Kidney epithelial cell (primary cell): Measurements from ENCODE around the gene ZBTB46. TPM values are rescaled to one million over a fixed set of nuclear protein-coding genes. Genes with fewer than 3 reads are reported as not detected.
A peak's percentile ranks its signal among the peaks of the same experiment; 100 is the strongest.

Source experiments
- DNase-seq: peaks from one replicate; pipeline ENCODE4 v3.0.0-alpha.2; 2010; ENCODE audit warnings: low read depth
- H3K27me3 ChIP-seq: 2 replicates; pipeline ENCODE4 v1.6.0; 2011; ENCODE audit warnings: low read length; ENCODE audit not compliant: control insufficient read depth, insufficient read depth
- H3K36me3 ChIP-seq: 2 replicates; pipeline ENCODE4 v1.5.1; 2011; ENCODE audit warnings: low read length; ENCODE audit not compliant: control insufficient read depth, insufficient read depth
- H3K4me3 ChIP-seq: 2 replicates; pipeline ENCODE4 v1.5.1; 2011; ENCODE audit warnings: low read depth, mild to moderate bottlenecking, control low read depth, low read length
- CTCF ChIP-seq: IDR thresholded peaks from 2 replicates; pipeline ENCODE4 v1.5.1; 2011; ENCODE audit warnings: mild to moderate bottlenecking, moderate library complexity, low read length, control low read depth, inconsistent platforms; ENCODE audit not compliant: insufficient read depth, poor library complexity, severe bottlenecking
- total RNA-seq: library from RNA; depleted of rRNA; stranded (reverse); fragments of >200 nt; gene quantifications from 2 replicates; pipeline ENCODE4 v1.2.3, GENCODE V29; 2015

Gene ZBTB46
- total RNA-seq, 1 donor from 2014 or later = 7.8 TPM

GRCh38 chr20:63863021-63863797, 32.1 kb upstream of the ZBTB46 start:
- Histone ChIP-seq H3K4me3 (peak overlapping the region; percentile 85), H3K36me3 (peaks cover 1% of the 10 kb centered on the region)

GRCh38 chr20:63861981-63862901, 31.2 kb upstream of the ZBTB46 start:
- H3K4me3 ChIP-seq = no peak overlapping the region
- no peak for TF ChIP-seq CTCF
- DNase-seq = no peak
- no peaks in the 10 kb centered on the region for H3K36me3 ChIP-seq
- H3K27me3 ChIP-seq = no peaks in the 10 kb centered on the region

More at GRCh38 chr20:63863021-63863797, 32.1 kb upstream of the ZBTB46 start:
- TF ChIP-seq CTCF = no peak
- H3K27me3 ChIP-seq = no peaks in the 10 kb centered on the region
- DNase-seq = no peak

- DNase-seq = no peak
- Histone ChIP-seq H3K4me3 (no peak within 1 kb of the TSS), H3K36me3 (no peaks in the 10 kb centered on the region), H3K27me3 (no peaks in the 10 kb centered on the region)
- no peak for TF ChIP-seq CTCF
These were observed 30.4 kb upstream of the ZBTB46 start, which contains the start of gene ABHD16B for GRCh38 chr20:63861365-63861934. TSS of gene ABHD16B (plus strand) at chr20:63861498. CDS start at chr20:63861541, 43 bp downstream.

- no peak overlapping the region for H3K4me3 ChIP-seq
- no peak for DNase-seq
- H3K27me3 ChIP-seq = peaks cover 9% of the 10 kb centered on the region
- no peak for TF ChIP-seq CTCF
- no peaks in the 10 kb centered on the region for H3K36me3 ChIP-seq
These were observed 29.4 kb upstream of the ZBTB46 start for GRCh38 chr20:63860325-63861051.

GRCh38 chr20:63859166-63859699, 28.2 kb upstream of the ZBTB46 start:
- Histone ChIP-seq H3K36me3 (no peaks in the 10 kb centered on the region), H3K27me3 (peaks cover 21% of the 10 kb centered on the region)
- DNase-seq = no peak

More at GRCh38 chr20:63859166-63859699, 28.2 kb upstream of the ZBTB46 start:
- no peak for TF ChIP-seq CTCF
- no peak overlapping the region for H3K4me3 ChIP-seq
